Right renal pelvis (tissue), 4 donors: ENCODE data around the gene TUT4. TPM values are rescaled to one million over a fixed set of nuclear protein-coding genes. Genes with fewer than 3 reads are reported as not detected.

Experiments used
- DNase-seq, 4 donors: peaks; one replicate each; pipeline ENCODE4 v3.0.0-alpha.2; 2013; ENCODE audit warnings: low read depth in 4 of 4, low spot score in 3 of 4, missing footprints in 1 of 4
- polyA plus RNA-seq, 4 donors: library from polyadenylated mRNA; unstranded; fragments of 120-200 nt; gene quantifications; one replicate each; pipeline ENCODE4 v1.2.1, GENCODE V29; 2013; ENCODE audit not compliant: insufficient read length in 4 of 4

The TUT4 gene
- polyA plus RNA-seq, 4 donors = 66.8 to 82.6 (median 80.8) TPM

DNA sequence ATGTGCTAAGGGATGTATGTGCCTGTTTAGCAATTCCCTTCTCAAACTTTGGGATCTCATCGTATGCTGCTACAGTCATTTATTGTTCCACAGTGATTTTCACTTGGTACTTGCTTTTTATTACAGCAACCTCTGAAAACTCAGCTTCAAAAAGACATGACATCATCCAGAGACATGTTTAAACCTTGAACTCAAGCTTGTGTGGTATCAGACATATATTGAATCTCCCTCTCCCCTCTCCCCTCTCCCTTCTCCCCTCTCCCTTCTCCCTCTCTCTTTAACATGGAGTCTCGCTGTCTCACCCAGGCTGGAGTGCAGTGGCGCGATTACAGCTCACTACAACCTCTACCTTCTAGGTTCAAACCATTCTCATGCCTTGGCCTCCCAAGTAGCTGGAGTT lies 19.5 kb upstream of the TUT4 start:
- no peak for DNase-seq

DNA sequence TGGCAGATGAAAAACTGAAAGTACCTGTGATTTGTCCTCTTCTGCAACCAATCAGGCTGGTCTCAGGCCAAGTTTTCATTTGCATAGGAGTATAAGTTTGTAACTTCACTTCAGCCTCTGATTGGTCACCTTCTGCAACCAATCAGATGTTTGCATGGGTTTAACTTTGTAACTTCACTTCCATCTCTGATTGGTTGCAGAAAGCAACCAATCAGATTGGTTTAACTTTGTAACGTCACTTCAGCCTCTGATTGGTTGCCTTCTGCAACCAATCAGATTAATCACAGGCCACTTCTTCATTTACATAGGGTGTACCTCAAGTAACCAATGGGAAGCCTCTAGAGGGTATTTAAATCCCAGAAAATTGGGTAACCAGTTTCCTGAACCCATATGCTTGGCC lies 18.9 kb upstream of the TUT4 start:
- no peak for DNase-seq

DNA sequence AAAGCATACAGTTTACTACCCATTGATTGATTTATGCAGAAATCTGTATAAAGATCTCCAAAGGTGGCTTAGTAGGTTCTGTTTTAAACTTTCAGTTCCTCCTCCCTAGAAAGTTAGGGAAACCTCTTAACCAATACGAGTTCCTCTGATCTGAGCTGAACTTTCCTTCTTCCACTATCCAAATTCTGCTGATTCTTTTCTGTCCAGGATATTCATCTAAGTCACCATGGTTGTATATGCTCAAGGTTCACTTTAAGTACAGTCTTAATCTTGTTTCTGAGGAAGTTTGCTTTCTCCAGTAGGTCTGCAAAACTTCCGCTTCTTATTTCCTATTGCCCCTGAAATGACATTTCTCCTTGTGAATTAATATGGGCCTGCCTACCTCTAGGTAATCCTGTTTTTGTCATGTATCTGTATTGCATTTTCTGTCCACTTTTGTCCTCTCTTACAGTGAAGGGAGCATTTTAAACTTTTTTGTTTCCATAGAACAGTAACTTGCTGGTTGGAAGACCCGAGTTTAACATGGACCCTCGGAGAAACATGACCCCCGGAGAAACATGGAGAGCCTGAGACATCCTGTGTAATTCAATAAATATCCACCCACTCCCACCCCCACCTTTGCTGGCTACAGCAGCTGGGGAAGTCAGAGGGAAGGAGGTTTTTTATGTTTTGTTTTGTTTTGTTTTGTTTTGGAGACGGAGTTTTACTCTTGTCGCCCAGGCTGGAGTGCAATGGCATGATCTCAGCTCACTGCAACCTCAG lies 16.7 kb upstream of the TUT4 start:
- peak in 1 of 4 donors; percentile 28 for DNase-seq

DNA sequence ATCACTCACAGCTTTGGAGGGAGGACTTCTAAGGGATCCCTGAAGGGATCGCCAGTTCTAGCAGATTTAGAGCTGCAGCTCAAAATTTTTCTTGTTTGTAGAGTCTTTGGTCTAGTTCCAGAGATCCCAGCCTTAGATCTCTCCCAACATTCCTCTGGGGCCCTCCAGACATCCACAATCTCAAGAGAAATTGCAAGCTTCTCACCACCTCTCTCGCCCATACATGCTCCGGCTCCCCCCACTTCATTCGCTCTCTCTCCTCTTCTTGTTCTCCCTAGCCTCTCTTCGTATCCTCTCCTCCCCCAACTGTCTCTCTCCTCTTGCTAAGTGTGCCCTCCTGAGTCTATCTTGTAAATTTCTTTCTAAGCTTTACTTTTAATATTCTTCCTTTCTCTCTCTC lies 15.1 kb upstream of the TUT4 start:
- DNase-seq = no peak

DNA sequence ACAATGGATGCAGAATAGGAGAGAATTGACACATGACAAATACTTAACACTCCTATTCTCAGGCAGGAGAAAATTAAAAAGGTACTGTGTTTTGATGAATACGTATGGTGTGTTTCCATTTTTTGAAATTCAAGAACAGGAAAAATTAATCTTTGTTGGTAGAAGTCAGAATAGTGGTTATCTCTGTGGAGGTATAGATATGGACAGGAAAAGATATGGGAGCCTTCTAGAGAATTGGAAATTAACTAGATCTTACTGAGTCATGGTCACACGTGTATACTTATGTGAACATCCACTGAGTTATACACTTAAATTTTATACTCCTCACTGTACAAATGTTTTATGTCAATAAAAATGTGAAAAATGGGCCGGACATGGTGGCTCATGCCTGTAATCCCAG lies 9.9 kb upstream of the TUT4 start:
- no peak for DNase-seq

DNA sequence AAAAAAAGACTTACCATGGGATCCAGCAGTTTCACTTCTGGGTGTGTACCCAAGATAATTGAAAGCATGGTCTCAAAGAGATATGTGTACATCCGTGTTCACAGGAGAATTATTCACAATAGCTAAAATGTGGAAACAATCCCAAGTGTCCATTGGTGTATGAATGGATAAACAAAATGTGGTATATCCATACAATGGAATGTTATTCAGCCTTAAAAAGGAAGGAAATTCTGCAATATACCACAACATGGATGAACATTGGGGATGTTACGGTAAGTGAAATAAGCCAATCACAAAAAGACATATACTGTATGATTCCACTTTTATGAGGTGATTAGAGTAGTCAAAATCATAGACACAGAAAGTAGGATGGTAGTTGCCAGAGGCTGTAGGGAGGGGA lies 7.0 kb upstream of the TUT4 start:
- no peak for DNase-seq

DNA sequence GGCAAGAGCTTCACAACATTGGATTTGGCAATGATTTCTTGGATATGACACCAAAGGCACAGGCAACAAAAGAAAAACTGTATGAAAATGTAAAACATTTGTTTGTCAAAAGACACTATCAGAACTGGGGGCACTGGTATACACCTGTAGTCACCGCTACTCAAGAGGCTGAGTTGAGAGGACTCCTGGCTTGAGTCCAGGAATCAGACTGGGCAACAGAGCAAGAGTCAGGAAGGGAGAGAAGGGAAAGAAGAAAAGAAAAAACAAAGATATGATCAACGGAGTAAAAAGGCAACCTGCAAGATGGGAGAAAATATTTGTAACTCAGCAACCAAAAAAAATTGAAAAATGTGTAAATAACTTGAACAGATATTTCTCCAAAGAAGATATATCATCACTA lies 6.0 kb upstream of the TUT4 start:
- DNase-seq = no peak

DNA sequence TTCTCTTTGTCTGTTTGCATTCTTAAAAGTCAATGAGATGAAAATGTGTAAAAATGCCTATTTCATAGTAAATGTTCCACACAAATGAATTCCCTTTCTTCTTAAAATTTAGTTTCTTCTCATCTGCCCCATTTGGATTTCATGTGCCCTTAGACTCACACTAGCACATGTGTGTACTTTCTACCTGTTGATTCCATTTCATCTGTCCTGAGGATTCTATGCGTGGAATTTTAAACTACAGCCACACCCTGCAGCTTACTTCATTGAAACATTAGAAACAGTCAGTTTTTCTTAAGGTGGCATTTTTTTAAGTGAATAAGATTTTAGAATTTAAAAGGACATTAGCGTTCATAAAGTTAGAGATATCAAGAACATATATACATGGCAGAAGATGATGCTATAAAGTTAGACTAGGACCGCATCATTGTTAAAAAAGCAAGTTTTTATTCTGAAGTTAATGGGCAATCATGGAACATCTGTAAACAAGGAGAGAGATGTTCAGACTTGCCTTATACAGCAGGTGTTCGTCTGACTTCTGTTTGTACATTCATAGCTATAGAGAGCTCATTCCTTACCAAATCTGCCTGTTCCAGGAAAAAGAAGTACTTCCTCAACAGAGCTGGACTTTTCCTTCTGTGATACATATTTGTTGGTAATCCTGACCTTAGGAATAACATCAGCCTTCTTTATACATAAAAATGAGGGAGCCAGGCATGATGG lies 3.9 kb upstream of the TUT4 start:
- no peak for DNase-seq

DNA sequence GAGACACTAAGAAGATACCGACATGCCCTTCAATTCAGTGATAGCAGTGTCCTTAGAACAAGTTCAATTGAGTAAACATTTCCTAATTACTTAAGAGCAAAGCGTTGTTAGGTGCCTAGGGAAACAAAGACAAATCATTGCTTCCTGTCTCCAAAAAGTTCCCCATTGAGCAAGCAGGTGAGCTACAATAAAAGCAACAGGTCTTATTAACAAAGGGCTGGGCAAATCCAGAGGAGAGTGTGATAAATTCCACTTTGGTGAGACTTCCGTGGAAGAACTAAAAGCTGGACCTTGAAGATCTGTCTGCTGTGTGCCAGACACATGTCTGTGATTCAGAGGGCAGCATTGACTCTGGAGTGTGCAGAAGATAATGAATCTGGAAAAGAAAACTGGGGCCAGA lies 1.9 kb upstream of the TUT4 start:
- DNase-seq = no peak

DNA sequence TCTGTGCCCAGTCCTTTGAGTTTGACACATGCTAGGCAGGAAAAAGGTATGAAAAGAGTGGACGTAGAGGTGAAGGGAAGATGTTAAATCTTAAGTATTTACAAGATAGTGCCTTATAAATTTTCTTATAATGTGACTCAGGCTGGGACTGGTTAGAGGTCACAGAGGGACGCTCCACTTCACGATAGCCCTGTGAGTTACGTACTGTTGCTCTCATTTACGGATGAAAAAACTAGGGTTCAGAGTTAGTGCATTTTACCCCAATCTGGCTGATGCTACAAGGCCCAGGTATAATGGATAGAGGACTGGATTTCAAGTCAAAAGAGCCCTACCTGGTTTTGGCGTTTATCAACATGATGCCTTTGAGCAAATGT lies 1.4 kb upstream of the TUT4 start:
- DNase-seq = peak in 1 of 4 donors; percentile 22

DNA sequence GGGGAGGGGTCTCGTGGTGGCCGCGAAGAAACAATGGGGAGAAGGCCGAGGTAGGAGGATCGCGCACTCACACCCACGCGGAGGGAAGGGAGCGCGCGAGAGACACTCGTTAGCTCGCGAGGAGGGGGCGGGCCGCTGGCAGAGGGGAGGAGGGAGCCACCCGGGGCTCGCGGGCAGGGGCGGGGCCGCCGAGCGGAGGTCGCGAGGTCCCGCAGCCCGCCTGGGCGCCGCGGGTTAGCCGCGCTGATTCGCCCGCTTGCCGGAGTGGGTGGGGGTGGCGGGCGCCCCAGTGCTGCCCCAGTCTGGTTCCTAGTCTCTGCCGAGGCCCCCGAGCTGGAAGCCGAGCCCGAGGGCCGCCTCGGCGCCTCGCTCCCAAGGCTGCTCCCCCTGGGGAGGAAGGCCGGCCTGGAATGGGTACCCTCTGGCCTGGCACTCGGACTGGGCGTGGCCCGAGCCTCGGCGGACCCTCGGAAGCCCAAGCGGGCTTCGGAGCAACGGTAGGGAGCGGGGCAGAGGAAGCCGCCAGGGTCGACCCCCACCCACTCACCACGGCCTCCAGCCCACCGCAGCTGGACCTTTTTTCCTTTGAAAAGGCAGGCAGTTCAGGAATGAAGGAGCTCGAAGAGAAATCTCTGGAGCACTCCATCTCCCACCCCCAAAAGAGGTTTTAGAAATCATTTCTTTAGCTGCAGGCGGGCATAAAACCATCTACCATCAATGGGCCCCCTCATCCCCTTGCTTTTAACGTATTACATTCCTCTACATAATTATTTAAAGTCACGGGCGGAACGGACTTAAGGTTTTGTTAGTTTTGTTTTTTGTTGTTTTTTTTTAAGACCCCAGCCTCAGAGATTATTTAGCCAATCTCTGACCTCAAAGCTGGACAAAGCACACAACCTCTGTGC lies 722 bp upstream of the TUT4 start:
- peak in 2 of 4 donors; percentile 71 to 78 for DNase-seq

DNA sequence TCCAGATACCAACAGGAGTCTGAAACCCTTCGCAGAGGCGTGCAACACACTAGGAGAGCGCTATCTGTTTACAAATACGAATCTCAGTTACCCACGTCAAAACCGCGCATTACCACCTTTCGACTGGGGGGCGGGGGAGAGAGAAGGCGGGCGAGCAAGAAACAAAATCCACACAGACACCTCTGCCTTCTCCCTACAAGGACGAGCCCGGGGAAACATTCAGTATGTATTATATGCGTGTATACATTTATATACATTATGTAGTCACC lies 722 bp downstream of the TUT4 start:
- DNase-seq = peak in 1 of 4 donors; percentile 42

DNA sequence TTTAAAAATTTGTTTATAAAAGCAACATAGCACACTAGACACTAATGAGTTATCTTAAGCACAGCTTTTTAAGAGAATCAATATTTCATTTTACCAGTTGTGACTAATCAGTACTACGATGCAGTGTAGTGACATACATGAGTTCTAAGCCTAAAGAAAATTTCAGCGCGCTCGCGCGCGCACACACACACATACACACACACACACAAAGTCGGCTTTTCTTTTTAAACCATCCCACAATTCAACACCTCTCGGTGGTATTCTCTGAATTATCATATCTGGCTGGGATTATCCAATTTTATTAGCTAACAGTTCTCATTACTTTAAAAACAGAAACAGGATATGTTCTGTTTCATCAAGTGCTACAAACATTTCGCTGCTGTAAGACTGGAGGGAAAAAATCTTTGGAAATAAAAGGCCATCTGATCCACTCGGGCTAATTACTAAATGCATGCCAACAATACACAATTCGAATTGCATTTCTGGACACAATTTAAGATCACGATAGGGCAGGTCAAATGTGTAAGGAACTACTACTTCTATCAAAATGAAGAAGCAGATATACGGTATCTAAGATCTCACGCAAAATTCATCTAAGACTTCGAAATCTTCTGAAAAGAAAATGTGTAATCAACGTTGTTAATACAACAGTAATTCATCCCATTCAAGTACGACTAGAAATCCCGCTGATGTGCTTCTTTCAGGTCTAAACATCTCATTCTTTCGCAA lies 1.2 kb downstream of the TUT4 start:
- DNase-seq = peak in 1 of 4 donors; percentile 44

DNA sequence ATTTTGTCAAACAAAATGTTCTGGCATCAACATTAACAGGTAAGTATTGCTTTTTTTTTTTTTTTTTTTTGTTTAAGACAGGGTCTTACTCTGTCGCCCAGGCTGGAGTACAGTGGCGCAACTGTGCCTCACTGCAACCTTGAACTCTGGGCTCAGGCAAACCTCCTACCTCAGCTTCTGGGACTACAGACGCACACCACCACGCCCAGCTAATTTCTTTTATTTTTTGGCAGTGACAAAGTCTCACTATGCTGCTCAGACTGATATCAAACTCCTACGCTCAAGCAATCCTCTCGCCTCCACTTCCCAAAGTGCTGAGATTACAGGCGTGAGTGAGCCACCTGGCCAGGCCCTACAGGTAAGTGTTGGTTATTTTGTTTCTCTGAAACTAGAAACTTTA lies 2.4 kb downstream of the TUT4 start:
- DNase-seq = no peak

DNA sequence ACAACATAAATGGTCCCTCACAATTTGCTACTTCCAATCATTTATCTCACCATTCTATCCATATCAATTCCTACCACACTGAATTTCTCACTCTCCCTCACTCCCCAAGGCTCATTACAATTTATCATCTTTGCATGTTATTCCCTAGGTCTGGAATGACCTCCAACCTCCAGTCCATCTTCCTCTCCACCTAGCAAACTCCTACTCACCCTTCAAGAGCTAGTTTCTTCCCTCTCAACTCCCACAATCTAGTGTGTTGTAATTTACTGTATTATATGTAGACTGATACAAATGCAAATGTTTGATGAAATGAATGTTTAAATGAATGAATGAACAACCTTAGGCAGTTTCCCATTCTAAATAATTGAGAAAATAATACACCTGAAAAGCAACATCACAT lies 3.6 kb downstream of the TUT4 start:
- DNase-seq = no peak

DNA sequence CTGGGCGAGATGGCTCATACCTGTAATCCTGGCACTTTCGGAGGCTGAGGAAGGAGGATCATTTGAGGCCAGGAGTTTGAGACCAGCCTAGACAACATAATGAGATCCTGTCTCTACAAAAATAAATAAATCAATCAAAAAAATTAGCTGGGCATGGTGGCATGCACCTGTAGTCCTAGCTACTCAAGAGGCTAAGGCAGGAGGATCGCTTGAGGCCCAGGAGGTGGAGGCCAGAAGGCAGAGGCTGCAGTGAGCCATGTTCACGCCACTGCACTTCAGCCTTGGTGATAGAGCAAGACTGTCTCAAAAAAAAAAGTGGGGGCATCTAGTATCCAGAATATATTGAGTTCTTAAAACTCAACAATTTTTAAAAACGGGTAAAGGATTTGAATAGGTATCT lies 6.0 kb downstream of the TUT4 start:
- no peak for DNase-seq

DNA sequence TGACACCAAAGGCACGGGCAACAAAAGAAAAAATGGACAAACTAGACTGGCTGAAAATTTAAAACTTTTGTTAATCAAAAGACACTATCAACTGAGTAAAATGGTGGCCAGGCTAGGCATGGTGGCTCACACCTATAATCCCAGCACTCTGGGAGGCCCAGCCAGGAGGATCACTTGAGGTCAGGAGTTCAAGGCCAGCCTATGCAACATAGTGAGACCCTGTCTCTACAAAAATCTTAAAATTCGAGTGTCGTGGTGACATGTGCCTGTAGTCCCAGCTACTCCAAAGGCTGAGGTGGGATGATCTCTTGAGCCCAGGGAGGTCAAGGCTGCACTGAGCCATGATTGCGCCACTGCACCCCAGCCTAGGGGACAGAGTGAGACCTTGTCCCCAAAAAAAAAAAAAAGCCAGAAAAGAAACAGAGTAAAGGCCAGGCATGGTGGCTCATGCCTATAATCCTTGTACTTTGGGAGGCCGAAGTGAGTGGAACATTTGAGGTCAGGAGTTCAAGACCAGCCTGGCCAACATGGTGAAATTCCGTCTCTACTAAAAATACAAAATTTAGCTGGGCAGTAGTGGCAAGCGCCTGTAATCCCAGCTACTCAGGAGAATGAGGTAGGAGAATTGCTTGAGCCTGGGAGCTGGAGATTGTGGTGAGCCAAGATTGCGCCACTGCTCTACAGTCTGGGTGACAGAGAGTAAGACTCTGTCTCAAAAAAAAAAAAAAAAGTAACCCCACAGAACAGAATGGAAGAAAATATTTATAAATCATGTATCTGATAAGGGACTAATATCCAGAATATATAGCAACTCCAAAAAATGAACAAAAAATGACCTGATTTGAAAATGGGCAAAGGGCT lies 8.0 kb downstream of the TUT4 start:
- DNase-seq = no peak

DNA sequence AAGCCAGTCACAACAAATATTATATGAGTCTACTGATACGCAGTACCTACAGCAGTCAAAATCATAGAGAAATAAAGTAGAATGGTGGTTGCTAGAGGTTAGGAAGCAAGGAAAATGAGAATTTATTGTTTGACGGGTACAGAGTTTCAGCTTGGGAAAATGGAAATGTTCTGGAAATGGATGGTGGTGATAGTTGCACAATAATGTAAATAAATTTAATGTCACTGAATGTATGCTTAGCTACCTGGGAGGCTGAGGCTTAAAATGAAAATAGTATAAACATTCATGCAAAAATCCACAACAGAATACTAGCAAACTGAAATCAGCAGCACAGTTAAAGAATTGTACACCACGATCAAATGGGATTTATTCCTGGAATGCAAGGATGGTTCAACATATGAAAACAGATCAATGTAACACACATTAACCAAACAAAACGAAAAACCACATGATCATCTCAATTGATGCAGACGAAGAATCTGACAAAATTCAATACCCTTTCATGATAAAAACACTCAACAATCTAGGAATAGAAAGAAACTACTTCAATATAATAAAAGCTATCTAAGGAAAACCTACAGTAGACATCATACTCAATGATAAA lies 10.7 kb downstream of the TUT4 start:
- DNase-seq = peak in 1 of 4 donors; percentile 2

DNA sequence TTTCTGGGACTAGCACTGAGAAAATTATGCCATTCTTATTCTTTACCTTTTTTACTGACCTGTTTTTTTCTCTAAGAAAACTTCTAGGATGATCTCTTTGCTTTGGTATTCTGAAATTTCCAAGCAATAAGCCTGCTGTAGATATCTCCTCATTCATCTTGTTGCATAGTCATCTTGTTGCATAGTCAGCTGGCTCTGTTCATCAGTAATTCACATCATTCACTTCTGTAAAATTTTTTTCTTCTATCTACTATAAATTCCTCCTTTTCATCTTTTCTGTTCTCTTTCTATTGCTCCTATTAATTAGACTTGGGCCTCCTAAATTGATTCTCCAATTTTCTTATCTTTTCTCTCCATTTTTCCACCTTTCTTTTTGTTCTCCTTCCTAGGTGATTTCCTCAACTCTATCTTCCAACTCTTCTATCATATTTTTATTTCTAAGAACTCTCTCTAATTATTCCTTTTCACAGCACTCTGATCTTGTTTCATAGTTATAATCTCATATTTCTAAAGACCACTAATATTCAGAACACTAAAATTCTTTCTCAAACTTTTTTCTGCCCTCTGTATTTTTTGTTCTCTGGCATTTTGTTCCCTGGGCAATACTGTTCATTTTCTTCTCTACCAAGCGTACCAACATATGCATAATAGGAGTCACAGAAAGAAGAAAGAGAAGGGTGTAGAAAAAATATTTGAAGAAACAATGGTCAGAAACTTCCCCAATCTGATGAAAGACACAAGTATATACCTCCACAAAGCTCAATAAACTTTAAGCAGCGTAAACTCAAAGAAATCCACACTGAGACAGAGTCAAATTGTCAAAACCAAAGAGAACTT lies 17.7 kb downstream of the TUT4 start:
- DNase-seq = no peak
